Caco-2 (cell line): Measurements from ENCODE around the gene GRPR. TPM values are rescaled to one million over a fixed set of nuclear protein-coding genes. Genes with fewer than 3 reads are reported as not detected.
A peak's percentile ranks its signal among the peaks of the same experiment; 100 is the strongest.

Experiments
- BruUV-seq: library from RNA; stranded (reverse); fragments of 400-500 nt; replicated peaks from 2 replicates; lab custom pipeline; 2021; lab: Mats Ljungman, UMichigan
- CTCF ChIA-PET: fragments of 300-600 bp; sonication (Branson Sonifier 250); formaldehyde crosslinking; loops from one replicate; lab custom pipeline; 2022; ENCODE audit warnings: antibody characterized with exemption; lab: Charles Lee
- POLR2A ChIA-PET: fragments of 300-600 bp; sonication (Branson Sonifier 250); formaldehyde crosslinking; loops from one replicate; lab custom pipeline; 2022; ENCODE audit warnings: antibody characterized with exemption; lab: Charles Lee
- DNase-seq, 2 experiments: peaks; one replicate each; pipeline versions ENCODE4 v3.0.0 to v3.0.0-alpha.2; 2020 to 2022
- H3K27me3 ChIP-seq: replicated peaks from 2 replicates; pipeline ENCODE4 v1.6.0; 2011; ENCODE audit warnings: low read length; ENCODE audit not compliant: control insufficient read depth, insufficient read depth
- H3K36me3 ChIP-seq: 2 replicates; pipeline ENCODE4 v1.5.1; 2011; ENCODE audit warnings: low read length; ENCODE audit not compliant: control insufficient read depth, insufficient read depth
- H3K4me1 ChIP-seq: fragments of 250-450 bp; sonication (Bioruptor Pico); 2 replicates; pipeline ENCODE4 v1.5.1; 2020; ENCODE audit warnings: mild to moderate bottlenecking
- H3K4me3 ChIP-seq: 2 replicates; pipeline ENCODE4 v1.5.1; 2011; ENCODE audit warnings: low read depth, mild to moderate bottlenecking, control low read depth, low read length
- H3K9me3 ChIP-seq: fragments of 250-450 bp; sonication (Bioruptor Pico); 2 replicates; pipeline ENCODE4 v1.5.1; 2020; ENCODE audit warnings: mild to moderate bottlenecking, moderate library complexity
- H3K27ac Mint-ChIP-seq: one replicate; pipeline ENCODE4 v1.8.0; 2022; ENCODE audit warnings: mixed read lengths; ENCODE audit not compliant: unreplicated experiment
- H3K27me3 Mint-ChIP-seq: one replicate; pipeline ENCODE4 v1.8.0; 2022; ENCODE audit warnings: mixed read lengths; ENCODE audit not compliant: insufficient read depth, unreplicated experiment
- H3K36me3 Mint-ChIP-seq: one replicate; pipeline ENCODE4 v1.8.0; 2022; ENCODE audit warnings: mild to moderate bottlenecking, mixed read lengths; ENCODE audit not compliant: insufficient read depth, unreplicated experiment
- H3K4me1 Mint-ChIP-seq: one replicate; pipeline ENCODE4 v1.8.0; 2022; ENCODE audit warnings: low read depth, mixed read lengths; ENCODE audit not compliant: unreplicated experiment
- H3K4me3 Mint-ChIP-seq: one replicate; pipeline ENCODE4 v1.8.0; 2022; ENCODE audit warnings: mild to moderate bottlenecking, moderate library complexity, mixed read lengths; ENCODE audit not compliant: unreplicated experiment
- H3K9me3 Mint-ChIP-seq: one replicate; pipeline ENCODE4 v1.8.0; 2022; ENCODE audit warnings: mixed read lengths; ENCODE audit not compliant: unreplicated experiment
- CTCF ChIP-seq, 2 experiments: fragments of 200-600 bp in 1 of 2; IDR thresholded peaks; 1 replicate in 1 of 2; 2 replicates in 1 of 2; pipeline versions ENCODE4 v1.5.1 to v1.8.0; 2011 to 2022; ENCODE audit warnings: antibody characterized with exemption in 1 of 2, control low read depth in 1 of 2, inconsistent platforms in 1 of 2, low read depth in 1 of 2, low read length in 1 of 2, mild to moderate bottlenecking in 1 of 2, moderate library complexity in 1 of 2; ENCODE audit not compliant: insufficient read depth in 1 of 2, severe bottlenecking in 1 of 2, unreplicated experiment in 1 of 2
- intact Hi-C: fragments of 100-400 bp; cut with micrococcal nuclease; formaldehyde crosslinking; loops from one replicate; pipeline ENCODE4 v1.10.0; 2022; ENCODE audit not compliant: unreplicated experiment
- total RNA-seq: library from RNA; stranded (reverse); gene quantifications from 2 replicates; pipeline ENCODE4 v1.2.3, GENCODE V29; 2022

The GRPR gene
- total RNA-seq, 1 experiment from 2014 or later, result not detected

- Histone ChIP-seq H3K4me3 (no peak overlapping the region), H3K4me1 (no peaks in the 10 kb centered on the region), H3K9me3 (no peaks in the 10 kb centered on the region), H3K36me3 (no peaks in the 10 kb centered on the region), H3K27me3 (no peaks in the 10 kb centered on the region)
- Mint-ChIP-seq H3K4me1 (no peaks in the 10 kb centered on the region), H3K9me3 (no peaks in the 10 kb centered on the region), H3K36me3 (no peaks in the 10 kb centered on the region), H3K27me3 (peaks cover 5% of the 10 kb centered on the region), H3K4me3 (peak overlapping the region; percentile 29), H3K27ac (no peak overlapping the region)
- BruUV-seq, result no TSS peak
- intact Hi-C loops, result loop anchor here (10.0 kb wide), 1 partner anchor 569 kb away; no protein-coding TSS in a partner anchor
- no peak for DNase-seq
- no peak for TF ChIP-seq CTCF (IDR thresholded peaks at IDR 0.05; ENCODE audit: insufficient read depth in 1 of 2, low read depth in 1 of 2, low read length in 1 of 2, severe bottlenecking in 1 of 2, unreplicated experiment in 1 of 2)
- ChIA-PET CTCF (no interaction called here), POLR2A (no interaction called here)
Measured at GRCh38 chrX:16125520-16126149, 2.3 kb downstream of the GRPR start.

DNA sequence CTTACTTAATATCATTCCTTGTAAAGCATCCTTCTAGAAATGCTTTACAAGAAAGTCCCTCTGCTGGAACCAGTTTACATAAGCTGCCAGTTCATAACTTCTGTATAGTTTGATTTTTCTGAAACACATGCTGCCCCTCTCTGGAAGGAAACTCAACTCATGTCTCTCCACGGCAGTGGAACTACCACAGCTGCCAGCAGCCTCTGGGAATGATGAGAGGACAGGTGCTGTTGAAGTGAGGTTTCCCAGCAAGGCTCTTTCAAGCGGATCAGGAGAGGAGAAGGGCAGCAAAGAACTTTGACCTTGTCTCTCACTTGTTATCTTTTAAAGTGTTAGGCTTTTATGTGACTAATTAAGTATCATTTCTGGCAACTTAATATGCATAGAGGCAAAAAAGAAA is 7.3 kb downstream of the GRPR start:
- Mint-ChIP-seq H3K4me1 (no peaks in the 10 kb centered on the region), H3K27ac (no peak overlapping the region), H3K4me3 (no peak overlapping the region), H3K9me3 (no peaks in the 10 kb centered on the region), H3K36me3 (no peaks in the 10 kb centered on the region), H3K27me3 (peaks cover 12% of the 10 kb centered on the region)
- no peaks in the 10 kb centered on the region for H3K4me1 ChIP-seq
- TF ChIP-seq CTCF (IDR thresholded peaks at IDR 0.05; ENCODE audit: insufficient read depth in 1 of 2, low read depth in 1 of 2, low read length in 1 of 2, severe bottlenecking in 1 of 2, unreplicated experiment in 1 of 2), result no peak
- no peaks in the 10 kb centered on the region for H3K27me3 ChIP-seq
- H3K9me3 ChIP-seq, result no peaks in the 10 kb centered on the region
- POLR2A ChIA-PET, result no interaction called here
- CTCF ChIA-PET, result no interaction called here
- no TSS peak for BruUV-seq
- intact Hi-C loops, result no loop called here
- no peak for DNase-seq
- H3K4me3 ChIP-seq, result no peak overlapping the region
- no peaks in the 10 kb centered on the region for H3K36me3 ChIP-seq

GRCh38 chrX:16134936-16135335 is 11.6 kb downstream of the GRPR start:
- H3K9me3 Mint-ChIP-seq, result no peaks in the 10 kb centered on the region
- no peak for DNase-seq
- Histone ChIP-seq H3K4me3 (no peak overlapping the region), H3K4me1 (no peaks in the 10 kb centered on the region), H3K9me3 (no peaks in the 10 kb centered on the region), H3K36me3 (no peaks in the 10 kb centered on the region), H3K27me3 (no peaks in the 10 kb centered on the region)
- intact Hi-C loops, result no loop called here
- no peak overlapping the region for H3K4me3 Mint-ChIP-seq
- H3K4me1 Mint-ChIP-seq, result no peaks in the 10 kb centered on the region
- peaks cover 7% of the 10 kb centered on the region for H3K27me3 Mint-ChIP-seq
- TF ChIP-seq CTCF (IDR thresholded peaks at IDR 0.05; ENCODE audit: insufficient read depth in 1 of 2, low read depth in 1 of 2, low read length in 1 of 2, severe bottlenecking in 1 of 2, unreplicated experiment in 1 of 2), result no peak
- no TSS peak for BruUV-seq
- POLR2A ChIA-PET, result no interaction called here
- H3K27ac Mint-ChIP-seq, result no peak overlapping the region
- H3K36me3 Mint-ChIP-seq, result no peaks in the 10 kb centered on the region
- CTCF ChIA-PET, result no interaction called here
